Calu3 (cell line): ENCODE measurements around the gene AKT3. TPM values are rescaled to one million over a fixed set of nuclear protein-coding genes. Genes with fewer than 3 reads are reported as not detected.

ENCODE experiments used
- BruUV-seq: library from RNA; stranded (reverse); fragments of 400-500 nt; replicated peaks from 2 replicates; lab custom pipeline; 2021; lab: Mats Ljungman, UMichigan
- CTCF ChIA-PET: fragments of 300-600 bp; sonication (Branson Sonifier 250); formaldehyde crosslinking; loops from one replicate; lab custom pipeline; 2022; ENCODE audit warnings: antibody characterized with exemption; lab: Charles Lee
- DNase-seq: peaks from one replicate; pipeline ENCODE4 v3.0.0; 2022
- H3K27ac Mint-ChIP-seq: one replicate; pipeline ENCODE4 v1.8.0; 2022; ENCODE audit warnings: mixed read lengths; ENCODE audit not compliant: unreplicated experiment
- H3K27me3 Mint-ChIP-seq: one replicate; pipeline ENCODE4 v1.8.0; 2022; ENCODE audit warnings: mixed read lengths; ENCODE audit not compliant: unreplicated experiment
- H3K36me3 Mint-ChIP-seq: one replicate; pipeline ENCODE4 v1.8.0; 2022; ENCODE audit warnings: mild to moderate bottlenecking, moderate library complexity, mixed read lengths; ENCODE audit not compliant: insufficient read depth, unreplicated experiment
- H3K4me1 Mint-ChIP-seq: one replicate; pipeline ENCODE4 v1.8.0; 2022; ENCODE audit warnings: mild to moderate bottlenecking, low read depth, mixed read lengths; ENCODE audit not compliant: unreplicated experiment
- H3K4me3 Mint-ChIP-seq: one replicate; pipeline ENCODE4 v1.8.0; 2022; ENCODE audit warnings: mild to moderate bottlenecking, low read depth, moderate library complexity, mixed read lengths; ENCODE audit not compliant: unreplicated experiment
- H3K9me3 Mint-ChIP-seq: one replicate; pipeline ENCODE4 v1.8.0; 2022; ENCODE audit warnings: low read depth, mixed read lengths; ENCODE audit not compliant: unreplicated experiment
- CTCF ChIP-seq: fragments of 200-600 bp; IDR thresholded peaks from one replicate; pipeline ENCODE4 v1.8.0; 2022; ENCODE audit warnings: antibody characterized with exemption; ENCODE audit not compliant: unreplicated experiment
- intact Hi-C: fragments of 100-400 bp; cut with micrococcal nuclease; formaldehyde crosslinking; loops from one replicate; pipeline ENCODE4 v1.10.0; 2022; ENCODE audit not compliant: unreplicated experiment
- total RNA-seq: library from RNA; stranded (reverse); gene quantifications from 2 replicates; pipeline ENCODE4 v1.2.3, GENCODE V29; 2022

The AKT3 gene
- total RNA-seq, 1 experiment from 2014 or later, result 81.2 TPM

- Mint-ChIP-seq H3K4me1 (peaks cover 17% of the 10 kb centered on the region), H3K9me3 (no peaks in the 10 kb centered on the region), H3K27me3 (no peaks in the 10 kb centered on the region), H3K4me3 (no peak overlapping the region), H3K27ac (no peak overlapping the region), H3K36me3 (no peaks in the 10 kb centered on the region)
- CTCF ChIA-PET, result interaction anchor here (0.6 to 1.0 kb wide), 5 partner anchors 23 to 561 kb away, joined by 3 to 6 read pairs (median 3); no protein-coding TSS in a partner anchor
- intact Hi-C loops, result loop anchor here (1.0 to 2.0 kb wide), 3 partner anchors 40 to 565 kb away; no protein-coding TSS in a partner anchor
- BruUV-seq, result no TSS peak
- DNase-seq, result no peak
- peak; percentile 53 for TF ChIP-seq CTCF
These were observed 141.8 kb downstream of the AKT3 start for GRCh38 chr1:243708210-243708609.

GRCh38 chr1:243706563-243706962 is 143.5 kb downstream of the AKT3 start:
- BruUV-seq, result no TSS peak
- intact Hi-C loops, result no loop called here
- Mint-ChIP-seq H3K27ac (no peak overlapping the region), H3K9me3 (no peaks in the 10 kb centered on the region), H3K4me1 (peaks cover under 1% of the 10 kb centered on the region), H3K36me3 (no peaks in the 10 kb centered on the region), H3K4me3 (no peak overlapping the region), H3K27me3 (no peaks in the 10 kb centered on the region)
- DNase-seq, result no peak
- TF ChIP-seq CTCF, result no peak
- CTCF ChIA-PET, result no interaction called here

GRCh38 chr1:243705585-243705984 is 144.5 kb downstream of the AKT3 start:
- no peak overlapping the region for H3K27ac Mint-ChIP-seq
- CTCF ChIA-PET, result interaction anchor here (1.0 kb wide), 1 partner anchor 11 kb away, joined by 6 read pairs; no protein-coding TSS in a partner anchor
- intact Hi-C loops, result no loop called here
- no TSS peak for BruUV-seq
- H3K4me1 Mint-ChIP-seq, result no peaks in the 10 kb centered on the region
- DNase-seq, result no peak
- H3K9me3 Mint-ChIP-seq, result no peaks in the 10 kb centered on the region
- no peak for TF ChIP-seq CTCF
- H3K27me3 Mint-ChIP-seq, result no peaks in the 10 kb centered on the region
- no peaks in the 10 kb centered on the region for H3K36me3 Mint-ChIP-seq
- no peak overlapping the region for H3K4me3 Mint-ChIP-seq

- no peak for TF ChIP-seq CTCF
- Mint-ChIP-seq H3K4me3 (no peak overlapping the region), H3K4me1 (no peaks in the 10 kb centered on the region), H3K36me3 (no peaks in the 10 kb centered on the region), H3K27me3 (no peaks in the 10 kb centered on the region), H3K9me3 (no peaks in the 10 kb centered on the region), H3K27ac (no peak overlapping the region)
- CTCF ChIA-PET, result no interaction called here
- intact Hi-C loops, result no loop called here
- no TSS peak for BruUV-seq
- no peak for DNase-seq
These were observed 148.2 kb downstream of the AKT3 start for GRCh38 chr1:243701872-243702271.
